Raji (cell line): Measurements from ENCODE around the gene MYO9B.

ENCODE experiments used
- POLR2A ChIP-seq: IDR thresholded peaks from 2 replicates; pipeline ENCODE4 v1.6.1; 2011; ENCODE audit warnings: low read depth, low read length, control low read depth; ENCODE audit not compliant: insufficient read depth

The MYO9B gene

GRCh38 chr19:17097593-17098126, 22.1 kb downstream of the MYO9B start:
- no peak for TF ChIP-seq POLR2A

- TF ChIP-seq POLR2A, result no peak
Measured at GRCh38 chr19:17098326-17098725, 22.7 kb downstream of the MYO9B start.

- TF ChIP-seq POLR2A, result no peak
Measured at GRCh38 chr19:17101686-17102628, 26.4 kb downstream of the MYO9B start.

GRCh38 chr19:17103177-17103576, 27.6 kb downstream of the MYO9B start:
- no peak for TF ChIP-seq POLR2A

- no peak for TF ChIP-seq POLR2A
Measured at GRCh38 chr19:17104679-17105078, 29.1 kb downstream of the MYO9B start.

GRCh38 chr19:17105556-17105955, 30.0 kb downstream of the MYO9B start:
- TF ChIP-seq POLR2A, result no peak

- TF ChIP-seq POLR2A, result no peak
Measured at GRCh38 chr19:17107546-17108452, 32.2 kb downstream of the MYO9B start.

GRCh38 chr19:17108453-17108784, 32.8 kb downstream of the MYO9B start:
- TF ChIP-seq POLR2A, result no peak

- TF ChIP-seq POLR2A, result no peak
Measured at GRCh38 chr19:17109300-17109699, 33.7 kb downstream of the MYO9B start.

GRCh38 chr19:17109962-17110598, 34.5 kb downstream of the MYO9B start:
- no peak for TF ChIP-seq POLR2A

GRCh38 chr19:17110599-17110966, 35.0 kb downstream of the MYO9B start:
- no peak for TF ChIP-seq POLR2A

GRCh38 chr19:17111766-17112165, 36.2 kb downstream of the MYO9B start:
- TF ChIP-seq POLR2A, result no peak

GRCh38 chr19:17112271-17112670, 36.7 kb downstream of the MYO9B start:
- TF ChIP-seq POLR2A, result no peak

- TF ChIP-seq POLR2A, result no peak
Measured at GRCh38 chr19:17112700-17113099, 37.1 kb downstream of the MYO9B start.

- TF ChIP-seq POLR2A, result no peak
Measured at GRCh38 chr19:17113127-17113785, 37.7 kb downstream of the MYO9B start.
